ENCODE results near the gene CABS1.

DNA sequence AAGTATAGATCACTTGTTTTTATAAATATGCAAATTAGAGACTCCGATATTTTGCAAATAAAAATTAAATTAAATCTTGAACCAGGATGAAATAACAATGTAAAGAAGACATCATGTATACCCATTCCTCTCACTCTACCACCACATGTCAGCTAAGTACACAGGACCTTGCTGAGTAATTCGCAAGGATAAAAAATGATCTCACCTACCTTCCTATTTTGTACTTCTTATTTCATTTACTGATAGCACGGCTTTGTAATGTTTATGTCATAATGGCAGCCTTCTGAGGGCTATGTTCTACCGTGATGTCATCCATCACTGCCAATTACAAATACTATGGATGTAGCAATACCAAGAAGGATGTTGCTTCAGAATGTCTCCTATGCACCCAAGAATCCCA lies 37.2 kb downstream of the CABS1 start:
- TF ChIP-seq, protein P1, sequence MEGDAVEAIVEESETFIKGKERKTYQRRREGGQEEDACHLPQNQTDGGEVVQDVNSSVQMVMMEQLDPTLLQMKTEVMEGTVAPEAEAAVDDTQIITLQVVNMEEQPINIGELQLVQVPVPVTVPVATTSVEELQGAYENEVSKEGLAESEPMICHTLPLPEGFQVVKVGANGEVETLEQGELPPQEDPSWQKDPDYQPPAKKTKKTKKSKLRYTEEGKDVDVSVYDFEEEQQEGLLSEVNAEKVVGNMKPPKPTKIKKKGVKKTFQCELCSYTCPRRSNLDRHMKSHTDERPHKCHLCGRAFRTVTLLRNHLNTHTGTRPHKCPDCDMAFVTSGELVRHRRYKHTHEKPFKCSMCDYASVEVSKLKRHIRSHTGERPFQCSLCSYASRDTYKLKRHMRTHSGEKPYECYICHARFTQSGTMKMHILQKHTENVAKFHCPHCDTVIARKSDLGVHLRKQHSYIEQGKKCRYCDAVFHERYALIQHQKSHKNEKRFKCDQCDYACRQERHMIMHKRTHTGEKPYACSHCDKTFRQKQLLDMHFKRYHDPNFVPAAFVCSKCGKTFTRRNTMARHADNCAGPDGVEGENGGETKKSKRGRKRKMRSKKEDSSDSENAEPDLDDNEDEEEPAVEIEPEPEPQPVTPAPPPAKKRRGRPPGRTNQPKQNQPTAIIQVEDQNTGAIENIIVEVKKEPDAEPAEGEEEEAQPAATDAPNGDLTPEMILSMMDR (IDR thresholded peaks at IDR 0.05) = no peak
- no peak for TF ChIP-seq POLR2A (IDR thresholded peaks at IDR 0.05; ENCODE audit: low read depth)
- no peak for TF ChIP-seq EP300 (IDR thresholded peaks at IDR 0.05)
